HG02852 (cell line): ENCODE results near the gene TEX28.
A peak's percentile ranks its signal among the peaks of the same experiment; 100 is the strongest.
"Not testable (repeated sequence)": the region's sequence is repeated elsewhere in the genome, so short reads cannot be mapped to it uniquely, and the experiment has no call there.

Experiments used
- ATAC-seq: cut with Tn5 transposase; IDR thresholded peaks from one replicate; pipeline ENCODE4 v1.9.1; 2021; ENCODE audit warnings: mild to moderate bottlenecking, moderate library complexity; ENCODE audit not compliant: unreplicated experiment

The TEX28 gene, protein sequence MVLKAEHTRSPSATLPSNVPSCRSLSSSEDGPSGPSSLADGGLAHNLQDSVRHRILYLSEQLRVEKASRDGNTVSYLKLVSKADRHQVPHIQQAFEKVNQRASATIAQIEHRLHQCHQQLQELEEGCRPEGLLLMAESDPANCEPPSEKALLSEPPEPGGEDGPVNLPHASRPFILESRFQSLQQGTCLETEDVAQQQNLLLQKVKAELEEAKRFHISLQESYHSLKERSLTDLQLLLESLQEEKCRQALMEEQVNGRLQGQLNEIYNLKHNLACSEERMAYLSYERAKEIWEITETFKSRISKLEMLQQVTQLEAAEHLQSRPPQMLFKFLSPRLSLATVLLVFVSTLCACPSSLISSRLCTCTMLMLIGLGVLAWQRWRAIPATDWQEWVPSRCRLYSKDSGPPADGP

DNA sequence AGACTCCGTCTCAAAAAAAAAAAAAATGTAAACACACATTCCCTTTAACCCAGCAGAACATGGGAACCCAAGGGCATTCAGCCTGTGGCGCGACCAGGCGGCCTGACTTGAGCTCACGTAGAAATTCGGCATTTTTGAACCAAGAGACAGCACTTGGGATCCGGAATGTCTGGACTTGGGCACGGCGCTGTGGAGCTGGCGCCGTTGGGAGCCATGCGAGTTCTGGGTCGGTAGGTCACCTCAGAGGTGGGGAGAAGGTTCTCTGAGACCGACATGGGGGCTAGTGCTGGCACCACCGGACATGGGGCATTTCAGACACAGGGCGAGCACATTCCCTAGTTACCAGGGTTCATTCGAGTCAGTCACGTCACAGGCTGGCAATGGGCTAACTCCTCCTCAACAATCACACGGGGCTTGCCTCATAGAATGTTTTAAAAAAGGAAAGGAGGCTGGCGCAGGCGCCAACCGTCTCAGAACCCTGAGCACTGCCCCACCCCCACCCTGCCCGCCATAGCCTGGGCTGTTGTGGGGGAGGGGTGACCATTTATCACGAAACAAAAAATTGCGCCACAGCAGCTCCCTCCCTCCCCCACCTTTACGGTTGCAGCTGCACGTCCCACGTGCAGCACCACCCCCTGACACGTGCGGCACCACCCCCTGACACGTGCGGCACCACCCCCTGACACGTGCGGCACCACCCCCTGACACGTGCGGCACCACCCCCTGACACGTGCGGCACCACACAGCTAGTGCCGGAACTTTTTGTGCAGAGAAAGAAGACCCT is at the start of gene TEX28:
TEX28 (minus strand) TSS at position 334 of the 784 bp plus-strand sequence. CDS start 3,007 bp downstream, outside the sequence.
- no peak for ATAC-seq

DNA sequence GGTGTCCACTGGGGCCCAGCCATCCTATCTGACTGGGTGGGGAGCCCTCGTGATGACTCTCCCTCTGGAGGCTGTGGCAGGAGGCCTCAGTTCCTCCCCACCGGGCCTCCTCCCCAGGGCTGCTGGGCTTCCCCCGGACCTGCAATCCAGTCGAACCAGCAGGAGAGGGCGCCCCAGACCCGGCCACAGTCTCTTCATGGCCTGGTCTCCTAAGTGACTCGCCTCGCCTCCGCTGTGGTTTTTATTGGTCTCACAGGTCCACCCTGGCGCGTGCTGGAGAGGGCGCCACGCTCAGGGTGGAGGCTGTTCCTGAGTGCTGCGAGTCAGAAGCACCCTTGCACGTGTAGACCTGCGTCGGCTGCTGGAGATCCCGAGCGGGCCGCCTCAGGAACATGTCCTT is 48.7 kb upstream of the TEX28 start:
- ATAC-seq: not testable (repeated sequence)

DNA sequence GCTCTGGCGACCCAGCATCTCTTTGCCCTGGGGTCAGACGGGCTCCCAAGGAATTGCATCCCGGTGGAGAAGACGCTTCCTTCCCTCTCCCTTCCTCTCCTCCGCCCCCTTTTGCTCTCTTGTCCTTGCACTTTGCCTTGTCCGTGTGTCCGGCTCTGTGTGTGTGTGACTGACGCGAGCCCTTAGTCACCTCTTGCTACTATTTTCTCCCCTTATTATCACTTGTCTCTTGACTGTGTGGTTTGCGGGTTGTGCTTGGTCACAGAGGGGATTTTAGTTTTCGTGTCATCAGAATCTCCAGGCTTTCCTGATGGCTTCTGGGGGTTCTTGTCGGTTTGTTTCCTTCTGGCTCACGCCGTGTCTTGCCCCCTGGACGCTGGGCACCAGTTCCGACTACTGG is 48.1 kb upstream of the TEX28 start:
- ATAC-seq: not testable (repeated sequence)

DNA sequence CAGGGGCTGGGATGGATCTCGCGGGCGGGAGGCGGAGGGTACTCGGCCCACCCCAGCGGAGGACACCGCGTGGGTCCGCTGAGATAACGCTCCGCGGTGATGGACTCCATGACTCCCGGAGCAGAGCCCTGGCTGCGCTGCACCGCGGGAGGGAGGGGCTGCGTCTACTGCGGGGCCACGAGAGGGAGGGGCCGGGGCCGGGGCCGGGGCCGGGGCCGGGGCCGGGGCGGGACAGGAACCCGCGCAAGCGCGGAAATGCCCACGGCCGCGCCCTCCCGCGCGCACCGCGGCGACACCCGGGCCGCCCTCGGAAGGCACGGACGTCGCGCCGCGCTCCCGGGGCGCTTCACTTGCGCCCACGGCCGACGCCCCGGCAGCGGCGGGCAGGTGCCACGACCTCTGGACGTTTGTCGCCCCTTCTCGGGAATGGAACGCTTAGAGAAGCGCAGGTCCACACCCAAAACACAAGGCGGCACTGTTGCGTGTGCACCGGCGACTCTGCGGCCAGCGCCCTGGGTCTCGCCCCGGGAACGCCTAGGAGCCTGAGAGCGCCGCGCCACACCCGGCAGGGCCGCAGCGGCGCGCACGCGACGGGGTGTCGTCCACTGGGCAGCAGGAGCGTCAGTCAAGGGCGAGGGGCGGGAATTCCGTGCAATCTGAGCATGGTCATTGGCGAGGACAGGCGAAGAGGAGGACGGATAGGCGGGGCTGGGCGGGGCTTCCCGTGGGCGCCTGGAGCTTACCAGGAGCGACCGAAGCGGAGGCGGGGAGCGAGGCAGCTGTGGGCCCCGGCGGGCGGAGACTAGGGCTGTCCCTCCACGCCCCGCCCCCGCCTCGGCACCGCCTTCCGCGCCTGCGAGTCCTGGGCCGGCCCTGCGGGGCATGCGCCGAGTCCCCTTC is 46.7 kb upstream of the TEX28 start:
- peak; percentile 65 for ATAC-seq

DNA sequence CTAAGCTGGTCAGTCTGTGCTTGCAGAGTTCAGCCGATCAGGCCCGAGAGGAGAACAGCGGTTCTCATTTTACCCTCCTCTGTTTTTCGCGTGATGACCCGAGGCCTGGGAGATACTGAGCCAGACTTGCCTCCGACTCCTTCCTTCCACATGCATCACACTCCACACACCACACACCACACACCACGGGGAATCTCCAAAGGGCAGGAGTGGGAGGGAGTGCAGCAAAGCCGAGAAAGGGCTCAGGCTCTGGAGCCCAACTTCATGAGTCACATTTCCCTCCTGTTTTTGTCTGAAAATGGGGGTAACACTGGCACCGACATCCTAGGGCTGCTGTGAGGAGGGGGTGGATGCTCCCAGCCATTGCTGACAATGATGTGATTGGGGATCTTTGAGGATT is 39.6 kb upstream of the TEX28 start:
- no peak for ATAC-seq

DNA sequence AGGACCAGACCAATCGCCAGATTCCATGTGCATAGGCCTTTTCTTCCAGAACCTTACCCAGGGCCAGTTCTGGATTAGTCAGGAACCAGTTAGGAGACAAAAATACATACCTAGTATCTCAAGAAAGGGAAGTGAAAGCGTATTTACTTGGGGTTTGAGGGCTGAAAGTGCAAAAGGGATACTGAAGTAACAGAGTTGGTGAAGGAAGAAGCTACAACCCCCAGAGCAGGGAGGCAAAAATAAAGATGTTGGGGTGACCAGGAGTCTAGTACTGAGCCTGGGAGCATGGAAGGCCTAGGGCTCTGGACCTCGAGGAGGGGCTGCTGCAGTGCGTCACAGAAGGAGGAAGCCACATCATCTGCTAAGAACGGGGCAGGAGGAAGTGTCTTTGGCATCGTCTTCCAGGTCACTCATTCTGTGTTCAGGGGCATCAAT is 38.9 kb upstream of the TEX28 start:
- ATAC-seq: peak; percentile 86

DNA sequence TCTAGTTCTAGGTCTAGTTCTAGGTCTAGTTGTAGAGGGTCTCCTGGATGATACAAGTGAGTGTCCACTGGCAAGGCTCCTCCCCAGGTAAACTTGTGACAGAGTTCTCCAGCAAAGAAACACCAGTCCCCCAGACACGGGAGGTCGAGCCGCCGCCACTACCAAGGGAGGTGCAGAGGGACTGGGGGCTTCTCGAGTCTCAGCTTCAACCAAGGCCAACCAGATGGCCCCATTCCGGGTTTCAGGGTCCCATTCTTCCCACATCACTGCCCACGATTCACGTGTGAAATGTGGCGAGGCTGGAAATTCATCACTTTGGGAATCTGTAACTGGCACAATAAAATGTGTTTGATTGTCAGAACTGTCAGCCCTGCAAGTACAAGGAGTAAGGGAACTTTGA is 38.2 kb upstream of the TEX28 start:
- ATAC-seq: no peak

DNA sequence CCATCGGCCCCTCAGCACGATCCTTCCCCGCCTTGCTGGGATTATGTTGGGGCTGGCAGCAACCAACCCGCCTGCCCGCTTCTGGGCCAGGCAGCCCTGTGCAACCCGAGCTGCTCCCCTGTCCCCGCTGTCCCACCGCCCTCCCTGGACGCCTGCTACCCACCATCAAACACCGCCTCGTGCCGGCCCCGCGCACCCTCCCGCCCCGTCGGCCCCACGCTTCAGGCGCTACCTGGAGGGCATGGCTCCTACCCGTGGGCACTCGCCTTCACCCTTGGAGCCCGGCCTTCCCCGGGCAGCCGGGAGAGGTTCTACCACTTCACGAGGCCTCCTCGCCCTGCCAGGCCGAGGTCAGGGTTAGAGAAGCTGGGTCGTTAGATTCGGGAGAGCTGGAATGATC is 37.6 kb upstream of the TEX28 start:
- no peak for ATAC-seq

DNA sequence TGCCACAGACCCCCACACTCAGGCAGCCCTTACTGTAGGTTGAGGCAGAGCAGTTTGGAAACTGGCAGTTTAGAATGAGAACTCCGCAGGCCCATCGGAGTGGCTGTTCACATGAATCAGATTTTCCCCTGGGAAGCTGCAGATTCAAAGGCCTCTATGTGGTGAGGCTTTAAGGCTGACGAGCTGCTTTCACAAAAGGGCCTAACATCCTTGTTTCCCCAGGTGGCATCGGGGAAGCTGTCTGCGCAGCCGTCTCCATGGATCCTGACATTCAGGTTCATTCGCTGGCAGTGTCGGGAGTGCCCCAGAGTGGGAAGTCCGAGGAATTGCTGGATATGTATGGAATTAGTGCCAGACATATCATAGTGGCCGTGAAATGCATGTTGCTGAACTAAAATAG is 34.4 kb upstream of the TEX28 start:
- no peak for ATAC-seq

DNA sequence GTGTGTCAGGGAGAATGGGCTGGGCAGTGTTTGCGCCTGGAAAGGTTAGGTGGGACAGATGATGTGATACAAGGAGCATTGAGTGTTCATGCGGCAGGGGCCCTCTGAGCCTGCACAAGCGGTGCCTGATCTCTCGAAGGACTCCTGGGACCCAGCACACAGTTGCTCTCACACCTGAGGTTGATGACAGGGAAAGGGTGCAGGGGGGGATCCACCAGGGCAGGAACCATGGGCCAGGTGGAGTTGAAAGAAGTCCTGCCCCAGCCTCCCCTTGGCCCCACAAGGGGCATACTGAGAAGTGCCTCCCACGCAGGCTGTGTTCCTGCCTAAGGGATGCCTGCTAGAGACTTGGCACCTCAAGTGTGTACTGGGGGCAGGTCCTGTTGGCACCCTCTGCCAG is 33.7 kb upstream of the TEX28 start:
- no peak for ATAC-seq

DNA sequence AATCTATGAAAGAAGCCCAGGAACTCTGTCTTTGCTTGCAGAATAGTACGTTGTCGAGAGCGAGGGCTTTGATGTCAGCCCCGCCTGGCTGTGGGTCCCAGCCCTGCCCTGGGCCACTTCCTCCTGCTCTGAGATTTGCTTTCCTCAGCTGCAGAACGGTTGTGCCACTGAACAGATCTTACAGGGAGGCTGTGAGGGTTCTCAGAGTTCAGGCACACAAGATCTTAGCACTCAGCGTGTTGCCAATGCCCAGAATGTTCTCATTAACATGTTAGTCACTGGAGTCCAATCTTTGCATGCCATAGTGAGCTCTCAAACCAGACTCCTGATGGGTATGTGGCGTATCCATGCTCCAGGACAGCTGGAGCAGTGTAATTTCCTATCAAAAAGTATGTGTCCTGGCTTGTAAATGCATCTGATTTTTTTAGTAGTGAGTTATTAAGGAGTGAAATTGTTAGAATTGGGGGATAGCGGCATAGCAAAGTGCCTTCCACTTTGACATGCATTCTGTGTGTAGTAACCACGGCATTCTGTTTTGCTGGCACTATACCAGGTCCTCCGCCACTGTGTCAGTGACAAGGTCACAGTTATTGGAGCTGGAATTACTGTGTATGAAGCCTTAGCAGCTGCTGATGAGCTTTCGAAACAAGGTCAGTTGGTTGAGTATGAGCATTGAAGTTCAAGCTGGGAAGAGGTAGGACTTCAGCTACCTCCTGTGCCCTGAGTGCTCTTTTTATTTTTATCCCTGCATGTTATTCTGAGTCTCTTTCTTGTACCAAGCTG is 32.3 kb upstream of the TEX28 start:
- ATAC-seq: no peak

DNA sequence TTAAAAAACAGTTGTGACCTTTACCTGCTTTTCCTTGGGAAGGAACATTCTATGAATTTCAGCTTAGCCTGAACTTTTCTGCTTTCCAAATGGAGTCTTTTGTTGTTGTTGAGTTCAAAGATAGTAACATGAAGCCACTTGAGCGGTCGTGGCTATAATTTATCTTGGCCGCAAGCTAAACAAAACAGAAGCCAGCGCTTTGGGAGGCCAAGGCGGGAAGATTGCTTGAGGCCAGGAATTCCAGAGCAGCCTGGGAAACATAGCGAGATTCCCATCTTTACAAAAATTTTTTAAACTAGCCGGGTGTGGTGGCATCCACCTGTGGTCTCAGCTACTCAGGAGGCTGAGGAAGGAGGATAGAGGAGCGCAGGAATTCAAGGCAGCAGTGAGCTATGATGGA is 30.6 kb upstream of the TEX28 start:
- no peak for ATAC-seq

DNA sequence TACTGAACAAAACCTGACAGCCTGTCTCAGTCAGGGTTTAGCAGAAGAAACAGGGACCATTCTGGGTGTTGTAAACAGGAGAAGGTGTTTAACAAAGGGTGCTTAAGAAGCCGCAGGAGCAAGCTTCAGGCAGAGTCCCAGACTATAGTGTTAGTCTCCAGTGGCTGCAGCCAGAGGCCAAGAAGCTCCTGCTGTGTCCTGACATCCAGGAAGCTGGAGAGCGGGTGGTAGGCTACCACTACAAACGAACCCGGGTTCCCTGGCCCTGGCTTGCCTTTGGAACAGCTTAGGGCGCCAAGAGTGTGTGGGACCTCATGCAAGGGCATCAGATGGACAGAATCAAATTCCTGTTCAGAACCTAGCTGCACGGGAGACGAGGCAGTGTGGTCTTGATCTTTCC is 28.6 kb upstream of the TEX28 start:
- ATAC-seq: no peak

DNA sequence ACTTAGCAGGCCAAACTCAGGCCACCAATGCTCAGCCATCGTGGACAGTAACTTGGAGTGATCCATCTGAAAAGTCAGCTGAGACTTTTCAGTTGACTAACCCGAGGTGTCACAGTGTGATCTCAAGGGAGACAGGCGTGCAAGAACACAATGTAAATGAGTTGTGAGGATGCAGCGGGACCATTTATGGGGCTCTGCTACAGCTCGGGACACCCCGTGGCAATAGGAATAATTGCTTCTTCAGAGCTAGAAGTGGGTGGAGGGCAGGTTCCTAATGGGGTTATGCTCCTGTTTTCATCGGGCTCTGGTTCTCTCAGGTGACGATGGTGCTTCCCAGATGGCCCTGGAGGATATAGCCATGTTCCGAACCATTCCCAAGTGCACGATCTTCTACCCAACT is 28.0 kb upstream of the TEX28 start:
- ATAC-seq: no peak

DNA sequence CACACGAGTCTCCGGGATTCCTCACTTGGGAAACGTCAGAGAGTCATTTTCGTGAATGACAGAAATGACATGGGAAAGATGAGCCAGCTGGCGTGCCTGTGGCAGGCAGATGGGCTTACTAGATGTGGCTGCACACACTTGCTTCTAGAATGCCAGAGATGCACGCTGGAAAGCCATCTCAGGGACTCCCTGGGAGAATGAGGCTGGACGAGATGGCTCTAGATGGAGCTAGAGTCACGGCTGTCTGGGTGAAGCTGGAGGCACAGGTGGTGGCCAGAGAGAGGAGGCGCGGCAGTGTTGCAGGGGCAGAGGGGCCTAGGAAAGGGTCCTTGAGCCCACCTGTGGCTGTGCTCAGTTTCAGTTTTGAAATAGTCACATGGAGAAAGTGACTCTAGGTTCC is 26.7 kb upstream of the TEX28 start:
- no peak for ATAC-seq

DNA sequence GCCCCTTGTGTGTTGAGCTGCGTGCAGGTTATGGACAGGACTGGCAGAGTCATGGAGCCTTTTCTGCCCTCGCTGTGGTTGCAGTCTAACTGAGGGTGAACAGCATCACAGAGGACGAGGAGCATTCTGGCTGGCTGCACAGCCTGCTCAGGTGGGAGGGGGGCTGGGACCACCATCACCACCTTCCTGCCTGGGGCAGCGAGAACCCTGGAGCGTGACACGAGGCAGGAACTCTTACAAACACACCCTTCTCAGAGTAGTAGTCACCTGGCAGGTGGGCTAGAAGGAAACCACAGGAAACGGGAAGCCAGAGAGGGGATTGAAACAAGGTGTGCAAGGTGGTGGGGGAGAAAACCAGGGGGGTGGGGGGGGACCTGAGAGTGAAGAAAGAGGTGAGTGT is 26.2 kb upstream of the TEX28 start:
- ATAC-seq: no peak

DNA sequence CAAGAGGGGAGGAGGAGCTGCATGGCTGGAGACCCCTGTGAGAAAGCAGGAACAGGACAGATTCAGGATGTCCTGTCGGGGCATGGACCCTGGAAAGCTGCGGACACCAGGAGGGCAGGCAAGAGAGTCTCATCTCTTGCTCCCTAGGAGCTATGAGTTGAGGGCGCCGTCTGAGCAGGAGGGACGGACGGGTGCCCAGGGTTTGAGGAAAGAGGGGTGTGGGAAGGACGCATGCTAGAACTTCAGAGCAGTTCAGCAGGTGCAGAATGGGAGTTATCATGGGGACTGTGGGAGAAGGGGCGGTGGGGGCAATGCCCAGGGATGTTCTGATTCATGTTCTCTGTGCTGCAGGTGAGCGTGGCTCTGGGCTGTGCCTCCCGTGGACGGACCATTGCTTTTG is 25.5 kb upstream of the TEX28 start:
- no peak for ATAC-seq

DNA sequence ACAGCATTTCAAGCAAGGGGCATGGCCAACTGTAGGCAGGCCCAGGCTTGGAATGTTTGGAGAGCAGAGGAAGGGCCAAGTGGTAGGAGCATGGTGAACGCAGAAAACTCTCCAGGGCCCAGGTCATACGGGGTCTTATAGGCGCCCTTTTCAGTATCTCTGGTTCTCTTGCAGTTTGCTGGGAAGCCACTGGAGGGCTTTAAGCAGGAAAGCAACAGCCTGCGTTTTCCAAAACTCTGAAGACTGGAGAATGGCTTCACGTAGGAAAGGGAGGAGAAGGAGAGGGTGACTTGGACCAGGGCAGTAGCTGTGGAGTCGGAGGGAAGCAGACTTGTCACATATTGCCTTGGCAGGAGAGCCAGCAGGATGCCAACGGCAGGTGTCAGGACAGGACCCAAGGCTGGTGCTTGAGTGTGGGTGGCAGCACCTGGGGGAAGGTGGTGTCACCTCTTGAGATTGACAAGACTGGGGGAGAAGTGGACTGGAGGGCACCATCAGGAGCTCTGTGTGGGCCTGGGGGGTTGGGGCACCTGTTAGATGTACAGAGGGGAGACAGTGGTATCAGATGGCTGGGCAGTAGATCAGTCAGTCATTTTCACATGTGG is 22.6 kb upstream of the TEX28 start:
- ATAC-seq: no peak

DNA sequence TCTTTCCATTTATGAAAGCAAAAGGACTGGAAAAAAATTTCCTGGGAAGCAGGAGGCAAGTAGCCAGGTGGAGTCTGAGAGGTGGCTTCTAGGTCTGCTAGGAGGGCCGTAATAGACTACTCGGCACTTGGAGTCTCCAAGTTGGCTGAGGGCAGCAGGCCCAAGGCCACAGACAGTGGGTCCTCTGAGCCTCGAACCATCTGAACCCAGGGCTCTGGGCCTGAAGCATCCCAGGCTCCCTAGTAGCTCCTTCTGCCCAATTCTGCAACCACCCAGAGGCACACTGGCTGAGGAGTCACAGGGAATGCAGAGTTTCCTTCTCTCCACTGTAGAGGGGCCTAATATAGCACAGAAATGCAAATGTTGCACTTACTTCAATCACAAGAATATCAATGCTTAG is 20.5 kb upstream of the TEX28 start:
- ATAC-seq: no peak

DNA sequence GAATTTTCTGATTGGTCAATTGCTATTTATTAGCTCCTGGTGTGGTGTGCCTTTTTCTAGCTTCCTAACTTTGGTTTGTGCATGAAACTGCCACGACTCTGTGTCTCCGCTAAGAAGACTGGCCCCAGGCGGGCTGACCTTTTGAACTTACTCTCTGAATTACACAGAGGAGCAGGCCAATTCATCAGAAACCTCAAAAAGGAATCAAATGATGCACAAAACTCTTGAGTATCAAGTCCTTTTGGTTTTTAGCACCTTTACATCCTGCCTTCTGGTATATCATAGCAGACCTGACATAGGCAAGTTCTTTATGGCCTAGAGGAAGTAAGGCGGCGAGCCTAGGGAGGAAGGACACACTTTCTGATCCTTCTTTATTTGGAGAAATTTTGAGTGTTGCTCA is 18.2 kb upstream of the TEX28 start:
- ATAC-seq: no peak
